Endodermal cell (in vitro differentiated cells): ENCODE measurements around the gene CXCL10. TPM values are rescaled to one million over a fixed set of nuclear protein-coding genes. Genes with fewer than 3 reads are reported as not detected.

ENCODE experiments used
- DNase-seq: peaks from one replicate; pipeline ENCODE4 v3.0.0-alpha.2; 2017
- H3K27ac ChIP-seq: 2 replicates; pipeline ENCODE4 v1.5.1; 2013; ENCODE audit warnings: mild to moderate bottlenecking, low read depth, low read length, moderate library complexity
- H3K27me3 ChIP-seq: 2 replicates; pipeline ENCODE4 v1.6.1; 2013; ENCODE audit warnings: mild to moderate bottlenecking, low read length, moderate library complexity; ENCODE audit not compliant: insufficient read depth, control insufficient read depth, poor library complexity, severe bottlenecking
- H3K36me3 ChIP-seq: 2 replicates; pipeline ENCODE4 v1.7.0; 2013; ENCODE audit warnings: mild to moderate bottlenecking, low read length, moderate library complexity; ENCODE audit not compliant: control insufficient read depth, insufficient read depth
- H3K4me1 ChIP-seq: one replicate; pipeline ENCODE4 v1.7.0; 2013; ENCODE audit warnings: low read length; ENCODE audit not compliant: control insufficient read depth, insufficient read depth
- H3K4me3 ChIP-seq: 2 replicates; pipeline ENCODE4 v1.5.1; 2013; ENCODE audit warnings: mild to moderate bottlenecking, low read length, moderate library complexity
- H3K9ac ChIP-seq: 2 replicates; pipeline ENCODE4 v1.6.1; 2013; ENCODE audit warnings: mild to moderate bottlenecking, low read length, moderate library complexity; ENCODE audit not compliant: poor library complexity, severe bottlenecking; ENCODE audit errors: extremely low read depth
- H3K9me3 ChIP-seq: 2 replicates; pipeline ENCODE4 v1.6.1; 2013; ENCODE audit warnings: mild to moderate bottlenecking, low read length, moderate library complexity; ENCODE audit not compliant: control insufficient read depth
- H3K27ac Mint-ChIP-seq: 2 replicates; pipeline ENCODE4 v1.8.0; 2020; ENCODE audit warnings: mixed read lengths
- H3K27me3 Mint-ChIP-seq: 2 replicates; pipeline ENCODE4 v1.8.0; 2021; ENCODE audit warnings: mild to moderate bottlenecking, mixed read lengths; ENCODE audit not compliant: insufficient read depth
- H3K36me3 Mint-ChIP-seq: 2 replicates; pipeline ENCODE4 v1.8.0; 2020; ENCODE audit warnings: low read depth, mixed read lengths
- H3K4me1 Mint-ChIP-seq: 2 replicates; pipeline ENCODE4 v1.8.0; 2020; ENCODE audit warnings: mixed read lengths
- H3K4me3 Mint-ChIP-seq: 2 replicates; pipeline ENCODE4 v1.8.0; 2020; ENCODE audit warnings: mild to moderate bottlenecking, moderate library complexity, mixed read lengths
- H3K9me3 Mint-ChIP-seq: 2 replicates; pipeline ENCODE4 v1.8.0; 2020; ENCODE audit warnings: mild to moderate bottlenecking, mixed read lengths
- CTCF ChIP-seq: fragments of 200-600 bp; sonication (generic); conservative IDR thresholded peaks from 2 replicates; pipeline ENCODE4 v1.5.0; 2021; ENCODE audit warnings: antibody characterized with exemption, mild to moderate bottlenecking
- WGBS, 2 experiments: methylation state at CpG; one replicate each; pipeline versions ENCODE4 v1.1.5 to v1.1.7; 2013; ENCODE audit warnings: missing lambda C conversion rate in 2 of 2, mixed read lengths in 1 of 2; ENCODE audit not compliant: insufficient coverage in 1 of 2, insufficient read length in 1 of 2; 5-methylcytosine and 5-hydroxymethylcytosine counted together
- total RNA-seq, 2 donors: library from RNA; stranded (reverse); fragmentation: NEBNext Ultra II Directional in 1 of 2; extraction: Animal tissue kit (Norgen Biotek cat#: 25700) in 1 of 2; gene quantifications; 2 replicates in 1 of 2; 3 replicates in 1 of 2; pipeline ENCODE4 v1.2.1, GENCODE V29; 2021

CXCL10 gene
- total RNA-seq, 2 donors from 2014 or later: not detected

DNA sequence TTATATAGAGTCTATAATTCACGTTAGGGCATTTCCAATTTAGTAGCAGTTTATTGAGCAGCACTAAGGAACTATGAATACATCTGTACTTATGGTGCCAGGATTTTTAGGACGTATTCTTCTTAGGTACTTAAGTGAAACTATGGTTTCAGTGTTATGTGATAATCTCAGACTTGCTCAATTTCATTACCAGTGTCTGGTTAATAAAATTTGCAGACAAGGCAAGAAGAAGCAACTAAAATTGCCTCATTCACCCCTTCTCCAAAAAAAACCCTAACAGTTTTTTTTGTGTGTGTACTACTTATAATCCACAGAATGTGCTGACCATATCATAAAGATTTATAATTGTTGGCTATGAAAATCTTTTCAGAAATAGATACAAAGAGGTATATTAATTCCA, 6.0 kb upstream of the CXCL10 start:
- Mint-ChIP-seq H3K9me3 (no peaks in the 10 kb centered on the region), H3K27ac (no peak overlapping the region), H3K36me3 (no peaks in the 10 kb centered on the region), H3K4me3 (no peak overlapping the region), H3K4me1 (no peaks in the 10 kb centered on the region), H3K27me3 (no peaks in the 10 kb centered on the region)
- no peak for DNase-seq
- Histone ChIP-seq H3K36me3 (no peaks in the 10 kb centered on the region), H3K9ac (no peak overlapping the region), H3K4me3 (no peak overlapping the region), H3K4me1 (no peaks in the 10 kb centered on the region), H3K27ac (no peak overlapping the region), H3K27me3 (no peaks in the 10 kb centered on the region), H3K9me3 (no peaks in the 10 kb centered on the region)
- no peak for TF ChIP-seq CTCF
- WGBS, 2 experiments: 82 to 100% methylated on average over 1 to 2 of the region's 2 CpGs

DNA sequence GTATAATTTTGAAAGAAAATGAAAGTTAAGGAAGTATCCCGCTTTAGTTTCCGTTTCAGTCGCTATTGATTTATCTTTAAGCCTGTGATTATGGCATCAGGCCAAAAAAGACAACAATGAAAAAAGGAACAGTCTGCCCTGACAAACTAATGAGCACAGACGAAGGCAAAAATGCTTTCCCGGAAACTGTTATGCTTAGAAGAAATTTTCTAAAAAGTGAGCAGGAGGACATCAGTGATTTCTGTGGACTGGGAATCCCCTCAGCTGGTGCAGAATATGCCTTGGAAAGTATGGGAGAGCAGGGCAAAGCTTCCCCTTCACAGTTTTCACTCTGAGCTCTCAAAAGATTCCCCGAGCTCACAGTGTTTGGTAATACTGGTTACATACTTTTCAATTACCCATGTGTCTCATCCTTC, 5.1 kb upstream of the CXCL10 start:
- no peak overlapping the region for H3K4me3 Mint-ChIP-seq
- Histone ChIP-seq H3K9ac (no peak overlapping the region), H3K4me1 (no peaks in the 10 kb centered on the region), H3K36me3 (no peaks in the 10 kb centered on the region), H3K9me3 (no peaks in the 10 kb centered on the region), H3K27me3 (no peaks in the 10 kb centered on the region), H3K27ac (no peak overlapping the region), H3K4me3 (no peak overlapping the region)
- no peaks in the 10 kb centered on the region for H3K27me3 Mint-ChIP-seq
- H3K36me3 Mint-ChIP-seq: no peaks in the 10 kb centered on the region
- no peak for TF ChIP-seq CTCF
- H3K9me3 Mint-ChIP-seq: no peaks in the 10 kb centered on the region
- 90 to 94% methylated on average over 5 to 6 of the region's 6 CpGs for WGBS, 2 experiments
- DNase-seq: no peak
- H3K4me1 Mint-ChIP-seq: no peaks in the 10 kb centered on the region
- no peak overlapping the region for H3K27ac Mint-ChIP-seq

GRCh38 chr4:76024065-76024464, 768 bp upstream of the CXCL10 start:
- H3K4me3 Mint-ChIP-seq: no peak overlapping the region
- H3K27ac Mint-ChIP-seq: no peak overlapping the region
- H3K27me3 Mint-ChIP-seq: no peaks in the 10 kb centered on the region
- no peak for TF ChIP-seq CTCF
- Histone ChIP-seq H3K27ac (no peak overlapping the region), H3K36me3 (no peaks in the 10 kb centered on the region), H3K9me3 (no peaks in the 10 kb centered on the region), H3K4me1 (no peaks in the 10 kb centered on the region), H3K4me3 (no peak overlapping the region), H3K9ac (no peak overlapping the region), H3K27me3 (no peaks in the 10 kb centered on the region)
- no peak for DNase-seq
- peaks cover 3% of the 10 kb centered on the region for H3K4me1 Mint-ChIP-seq
- 90 to 100% methylated on average over 4 of the region's 4 CpGs for WGBS, 2 experiments
- no peaks in the 10 kb centered on the region for H3K36me3 Mint-ChIP-seq
- H3K9me3 Mint-ChIP-seq: no peaks in the 10 kb centered on the region
